ENCODE measurements around the gene IFITM2. TPM values are rescaled to one million over a fixed set of nuclear protein-coding genes. Genes with fewer than 3 reads are reported as not detected.

The IFITM2 gene
- polyA plus RNA-seq, 1 donor (not counting 4 experiments of a cell fraction or from before 2014, with no cell fraction given): 83.0 TPM

DNA sequence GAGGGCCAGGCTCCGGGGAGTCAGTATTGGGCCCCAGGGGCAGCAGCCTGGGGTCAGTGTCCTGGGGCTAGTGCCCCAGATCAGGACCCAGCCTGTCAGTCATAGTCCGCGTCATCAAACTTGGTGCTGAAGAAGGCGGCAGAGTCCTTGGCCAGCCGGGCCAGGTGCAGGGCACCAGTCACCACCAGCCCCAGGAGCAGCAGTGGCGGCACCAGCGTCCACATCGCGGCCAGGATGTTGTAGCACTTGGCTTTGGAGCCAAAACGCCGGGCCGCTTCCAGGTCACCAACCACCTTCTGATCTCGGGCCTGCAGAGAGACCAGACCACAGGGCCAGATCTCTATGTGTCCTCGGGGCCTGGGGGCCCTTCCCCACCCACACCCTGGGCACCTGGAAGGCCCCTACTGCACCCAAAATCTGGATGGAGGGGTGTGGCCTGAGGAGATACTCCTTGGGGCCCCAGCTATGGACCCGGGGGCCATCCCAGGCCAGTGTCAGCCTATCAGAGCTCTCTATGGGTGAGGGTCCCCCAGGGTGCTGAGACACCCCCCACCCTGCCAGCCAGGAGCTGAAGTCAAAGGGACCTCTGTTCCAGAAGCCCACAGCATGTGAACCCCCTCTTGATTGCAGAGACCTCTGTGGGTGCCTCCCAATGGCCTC, 9.1 kb upstream of the IFITM2 start:
- no peaks in the 10 kb centered on the region for H3K79me2 ChIP-seq (ENCODE audit: control insufficient read depth, insufficient read depth, low read length)
- no peak overlapping the region for H3K27ac ChIP-seq (ENCODE audit: control insufficient read depth, insufficient read depth, low read length)
- TF ChIP-seq, protein P1, sequence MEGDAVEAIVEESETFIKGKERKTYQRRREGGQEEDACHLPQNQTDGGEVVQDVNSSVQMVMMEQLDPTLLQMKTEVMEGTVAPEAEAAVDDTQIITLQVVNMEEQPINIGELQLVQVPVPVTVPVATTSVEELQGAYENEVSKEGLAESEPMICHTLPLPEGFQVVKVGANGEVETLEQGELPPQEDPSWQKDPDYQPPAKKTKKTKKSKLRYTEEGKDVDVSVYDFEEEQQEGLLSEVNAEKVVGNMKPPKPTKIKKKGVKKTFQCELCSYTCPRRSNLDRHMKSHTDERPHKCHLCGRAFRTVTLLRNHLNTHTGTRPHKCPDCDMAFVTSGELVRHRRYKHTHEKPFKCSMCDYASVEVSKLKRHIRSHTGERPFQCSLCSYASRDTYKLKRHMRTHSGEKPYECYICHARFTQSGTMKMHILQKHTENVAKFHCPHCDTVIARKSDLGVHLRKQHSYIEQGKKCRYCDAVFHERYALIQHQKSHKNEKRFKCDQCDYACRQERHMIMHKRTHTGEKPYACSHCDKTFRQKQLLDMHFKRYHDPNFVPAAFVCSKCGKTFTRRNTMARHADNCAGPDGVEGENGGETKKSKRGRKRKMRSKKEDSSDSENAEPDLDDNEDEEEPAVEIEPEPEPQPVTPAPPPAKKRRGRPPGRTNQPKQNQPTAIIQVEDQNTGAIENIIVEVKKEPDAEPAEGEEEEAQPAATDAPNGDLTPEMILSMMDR (optimal IDR thresholded peaks at IDR 0.05 in 1 of 3, IDR thresholded peaks at IDR 0.05 in 1 of 3, conservative IDR thresholded peaks at IDR 0.05 in 1 of 3; ENCODE audit: extremely low read depth in 1 of 3, insufficient read depth in 2 of 3, low read length in 3 of 3): no peak
- no peak for TF ChIP-seq EZH2 (IDR thresholded peaks at IDR 0.05; ENCODE audit: low read length)
- no peak overlapping the region for H3K4me2 ChIP-seq (ENCODE audit: control insufficient read depth, extremely low read depth, insufficient read depth, low read depth, low read length)
- H3K27me3 ChIP-seq (ENCODE audit: control insufficient read depth, extremely low read depth, insufficient read depth, low read length): peaks cover 23% of the 10 kb centered on the region
- DNase-seq (ENCODE audit: low read depth, low spot score) (no peak), FAIRE-seq (no peak)
- no peaks in the 10 kb centered on the region for H4K20me1 ChIP-seq (ENCODE audit: control insufficient read depth, extremely low read depth, insufficient read depth, low read length)
- H3K4me3 ChIP-seq (ENCODE audit: control insufficient read depth in 2 of 3, extremely low read depth in 1 of 3, insufficient read depth in 2 of 3, low read depth in 1 of 3, low read length in 3 of 3): no peak overlapping the region
- H2AFZ ChIP-seq (ENCODE audit: control insufficient read depth, low read length): no peak overlapping the region
- H3K9me1 ChIP-seq (ENCODE audit: control insufficient read depth, extremely low read depth, insufficient read depth, low read length): no peaks in the 10 kb centered on the region
- H3K9ac ChIP-seq (ENCODE audit: control insufficient read depth, extremely low read depth, insufficient read depth, low read length): no peak overlapping the region
- no peaks in the 10 kb centered on the region for H3K36me3 ChIP-seq (ENCODE audit: control insufficient read depth in 2 of 2, extremely low read depth in 1 of 2, insufficient read depth in 2 of 2, low read length in 2 of 2)
- no peaks in the 10 kb centered on the region for H3K4me1 ChIP-seq (ENCODE audit: control insufficient read depth, extremely low read depth, insufficient read depth, low read length)
- H3K9me3 ChIP-seq (ENCODE audit: control insufficient read depth, low read depth, low read length): no peaks in the 10 kb centered on the region
- dilution Hi-C loops (cut with MboI; ENCODE audit: extremely low pct_ligation_motif_present, low sequenced_read_pairs): no loop called here

GRCh38 chr11:299081-299891, 8.3 kb upstream of the IFITM2 start, which contains the start of gene IFITM5:
Gene IFITM5 (minus strand): TSS chr11:299526. CDS start chr11:299490, 36 bp downstream.
- no peak for FAIRE-seq
- DNase-seq (ENCODE audit: low read depth, low spot score): no peak
- peaks cover 23% of the 10 kb centered on the region for H3K27me3 ChIP-seq (ENCODE audit: control insufficient read depth, extremely low read depth, insufficient read depth, low read length)

More at GRCh38 chr11:299081-299891, 8.3 kb upstream of the IFITM2 start, which contains the start of gene IFITM5:
- Histone ChIP-seq H3K79me2 (ENCODE audit: control insufficient read depth, insufficient read depth, low read length) (no peaks in the 10 kb centered on the region), H3K27ac (ENCODE audit: control insufficient read depth, insufficient read depth, low read length) (no peak within 1 kb of the TSS), H4K20me1 (ENCODE audit: control insufficient read depth, extremely low read depth, insufficient read depth, low read length) (no peaks in the 10 kb centered on the region), H3K36me3 (ENCODE audit: control insufficient read depth in 2 of 2, extremely low read depth in 1 of 2, insufficient read depth in 2 of 2, low read length in 2 of 2) (no peaks in the 10 kb centered on the region), H3K4me3 (ENCODE audit: control insufficient read depth in 2 of 3, extremely low read depth in 1 of 3, insufficient read depth in 2 of 3, low read depth in 1 of 3, low read length in 3 of 3) (no peak within 1 kb of the TSS), H3K9me3 (ENCODE audit: control insufficient read depth, low read depth, low read length) (no peaks in the 10 kb centered on the region), H3K4me1 (ENCODE audit: control insufficient read depth, extremely low read depth, insufficient read depth, low read length) (no peaks in the 10 kb centered on the region), H3K4me2 (ENCODE audit: control insufficient read depth, extremely low read depth, insufficient read depth, low read depth, low read length) (no peak within 1 kb of the TSS), H2AFZ (ENCODE audit: control insufficient read depth, low read length) (no peak within 1 kb of the TSS), H3K9me1 (ENCODE audit: control insufficient read depth, extremely low read depth, insufficient read depth, low read length) (no peaks in the 10 kb centered on the region), H3K9ac (ENCODE audit: control insufficient read depth, extremely low read depth, insufficient read depth, low read length) (no peak within 1 kb of the TSS)
- TF ChIP-seq, protein P1 (optimal IDR thresholded peaks at IDR 0.05 in 1 of 3, IDR thresholded peaks at IDR 0.05 in 1 of 3, conservative IDR thresholded peaks at IDR 0.05 in 1 of 3; ENCODE audit: extremely low read depth in 1 of 3, insufficient read depth in 2 of 3, low read length in 3 of 3): no peak
- dilution Hi-C loops (cut with MboI; ENCODE audit: extremely low pct_ligation_motif_present, low sequenced_read_pairs): no loop called here
